ENCODE results near the gene LRRN1.

- TF ChIP-seq CTCF (conservative IDR thresholded peaks at IDR 0.05; ENCODE audit: low read length) (no peak), EZH2phosphoT487 (IDR thresholded peaks at IDR 0.05; ENCODE audit: borderline replicate concordance) (no peak)
Observed at GRCh38 chr3:3855056-3855455, 55.8 kb downstream of the LRRN1 start.

Measured in Loucy (cell line).